Testis (tissue), 2 donors: ENCODE measurements around the gene TPSD1.

Experiments
- CTCF ChIP-seq, 3 experiments: fragments of 450-650 bp in 2 of 3; fragments of 200-600 bp in 1 of 3; sonication (generic) in 1 of 3; IDR thresholded peaks; one replicate each; pipeline ENCODE4 v1.5.1; 2016 to 2019; ENCODE audit warnings: antibody characterized with exemption in 3 of 3, mild to moderate bottlenecking in 2 of 3, moderate library complexity in 1 of 3
- POLR2A ChIP-seq: fragments of 450-650 bp; IDR thresholded peaks from one replicate; pipeline ENCODE4 v1.6.1; 2017; ENCODE audit warnings: antibody characterized with exemption, mild to moderate bottlenecking, moderate library complexity

- TF ChIP-seq CTCF (IDR thresholded peaks at IDR 0.05) (no peak), POLR2A (no peak)
Measured at GRCh38 chr16:1273816-1274215, 17.9 kb downstream of the TPSD1 start.
